HepG2 (cell line): Measurements from ENCODE around the gene FAP. TPM values are rescaled to one million over a fixed set of nuclear protein-coding genes. Genes with fewer than 3 reads are reported as not detected.

ENCODE experiments used
- ATAC-seq: fragments of 200-7000 bp; cut with Tn5 transposase; 3 replicates; pipeline ENCODE4 v1.9.1; 2020; ENCODE audit warnings: mild to moderate bottlenecking, moderate library complexity
- BruUV-seq: library from RNA; stranded (reverse); fragments of 400-500 nt; replicated peaks from 2 replicates; lab custom pipeline; 2021; lab: Mats Ljungman, UMichigan
- CTCF ChIA-PET: fragments of 300-600 bp; formaldehyde crosslinking; extraction: SDS; loops from one replicate; lab custom pipeline; 2021; ENCODE audit warnings: low total read pairs, inconsistent platforms, low intra/inter-chr PET ratio; lab: Yijun Ruan, JAX
- POLR2A ChIA-PET: fragments of 350-600 bp; sonication (Branson Sonifier 250); formaldehyde crosslinking; loops from one replicate; lab custom pipeline; 2020; ENCODE audit warnings: antibody characterized with exemption, inconsistent platforms; lab: Yijun Ruan, JAX
- DNase-seq: peaks from one replicate; pipeline ENCODE4 v3.0.0-alpha.2; 2015; ENCODE audit warnings: low spot score
- FAIRE-seq: peaks from 3 replicates; lab custom pipeline; 2011; peaks lifted over from hg19 to GRCh38; lab: Jason Lieb, UNC
- H2AFZ ChIP-seq: one replicate; pipeline ENCODE4 v1.6.1; 2011; ENCODE audit warnings: low read length, inconsistent platforms
- H3K27ac ChIP-seq: fragments of 300-600 bp; 3 replicates; pipeline ENCODE4 v1.8.0; 2011; ENCODE audit warnings: mixed run types, mild to moderate bottlenecking, mixed read lengths, low read length, inconsistent platforms; ENCODE audit not compliant: insufficient read depth; ENCODE audit errors: extremely low read length
- H3K27me3 ChIP-seq, 2 experiments: fragments of 200-600 bp in 1 of 2; 2 replicates in 1 of 2; 3 replicates in 1 of 2; pipeline versions ENCODE4 v1.6.0 to v1.8.0; 2011; ENCODE audit warnings: low read length in 2 of 2, mild to moderate bottlenecking in 2 of 2, moderate library complexity in 2 of 2, inconsistent platforms in 1 of 2; ENCODE audit not compliant: insufficient read depth in 2 of 2, control insufficient read depth in 1 of 2
- H3K36me3 ChIP-seq, 2 experiments: fragments of 200-600 bp in 1 of 2; replicated peaks in 1 of 2; 2 replicates in 1 of 2; 3 replicates in 1 of 2; pipeline versions ENCODE4 v1.5.1 to v1.8.0; 2011; ENCODE audit warnings: low read length in 2 of 2, inconsistent platforms in 1 of 2; ENCODE audit not compliant: insufficient read depth in 2 of 2, control insufficient read depth in 1 of 2
- H3K4me1 ChIP-seq: 2 replicates; pipeline ENCODE4 v1.5.1; 2012; ENCODE audit warnings: low read length, inconsistent platforms; ENCODE audit not compliant: insufficient read depth
- H3K4me2 ChIP-seq: 2 replicates; pipeline ENCODE4 v1.6.0; 2011; ENCODE audit warnings: low read depth, low read length, inconsistent platforms
- H3K4me3 ChIP-seq, 3 experiments: fragments of 200-600 bp in 1 of 3; sonication (generic), shearing (Covaris generic) in 1 of 3; replicated peaks in 1 of 3; 2 replicates each; pipeline ENCODE4 v1.5.1; 2011 to 2016; ENCODE audit warnings: low read length in 3 of 3, inconsistent platforms in 2 of 3, low read depth in 2 of 3, mild to moderate bottlenecking in 2 of 3, control low read depth in 1 of 3, mixed read lengths in 1 of 3; ENCODE audit not compliant: insufficient read depth in 1 of 3
- H3K79me2 ChIP-seq: one replicate; pipeline ENCODE4 v1.6.1; 2011; ENCODE audit warnings: low read length, inconsistent platforms; ENCODE audit not compliant: insufficient read depth
- H3K9ac ChIP-seq: 2 replicates; pipeline ENCODE4 v1.6.0; 2011; ENCODE audit warnings: mild to moderate bottlenecking, low read depth, low read length, inconsistent platforms; ENCODE audit not compliant: insufficient read depth
- H3K9me3 ChIP-seq: 2 replicates; pipeline ENCODE4 v1.5.1; 2012; ENCODE audit warnings: mild to moderate bottlenecking, low read length
- H4K20me1 ChIP-seq: 2 replicates; pipeline ENCODE4 v1.6.0; 2011; ENCODE audit warnings: inconsistent platforms, mild to moderate bottlenecking, low read length, moderate library complexity; ENCODE audit not compliant: insufficient read depth
- SOX13 ChIP-seq, 3 experiments: fragments of 450-650 bp in 1 of 3; sonication (generic) in 1 of 3; formaldehyde crosslinking in 1 of 3; IDR thresholded peaks in 2 of 3; conservative IDR thresholded peaks in 1 of 3; 2 replicates each; pipeline versions ENCODE4 v1.5.0 to v1.6.1; 2016 to 2020; ENCODE audit warnings: antibody characterized with exemption in 1 of 3, mild to moderate bottlenecking in 1 of 3, missing compliant biosample characterization in 1 of 3, missing genetic modification reagents in 1 of 3, moderate library complexity in 1 of 3
- ZBTB2 ChIP-seq: sonication (generic); formaldehyde crosslinking; IDR thresholded peaks from 2 replicates; pipeline ENCODE4 v1.8.0; 2022; ENCODE audit warnings: low read depth, missing genetic modification reagents
- ZFAT ChIP-seq: sonication (generic); formaldehyde crosslinking; conservative IDR thresholded peaks from 2 replicates; pipeline ENCODE4 v1.8.1; 2023; ENCODE audit warnings: missing genetic modification reagents, inconsistent platforms
- ZNF275 ChIP-seq: sonication (generic); formaldehyde crosslinking; IDR thresholded peaks from 2 replicates; pipeline ENCODE4 v1.8.0; 2022; ENCODE audit warnings: missing genetic modification reagents, mild to moderate bottlenecking, inconsistent platforms, borderline replicate concordance
- ZNF431 ChIP-seq: sonication (generic); formaldehyde crosslinking; IDR thresholded peaks from 2 replicates; pipeline ENCODE4 v1.9.0; 2022; ENCODE audit warnings: missing genetic modification reagents, low read depth, mild to moderate bottlenecking, borderline replicate concordance
- WGBS: methylation state at CpG from one replicate; pipeline ENCODE4 v1.1.6; 2017; ENCODE audit warnings: low lambda C conversion rate; 5-methylcytosine and 5-hydroxymethylcytosine counted together
- in situ Hi-C: cut with HindIII; loops from 2 replicates; pipeline ENCODE4 v1.10.0; 2017; ENCODE audit warnings: low pct_unique_long_range_greater_than_20kb; ENCODE audit not compliant: extremely low pct_ligation_motif_present
- intact Hi-C: fragments of 100-400 bp; cut with micrococcal nuclease; formaldehyde crosslinking; loops from one replicate; pipeline ENCODE4 v1.10.0; 2022; ENCODE audit not compliant: unreplicated experiment
- polyA plus RNA-seq, 8 experiments: library from polyadenylated mRNA; depleted of rRNA in 3 of 8; stranded (reverse) in 7 of 8; unstranded in 1 of 8; fragments of >200 nt; fragmentation: Illumina TruSeq in 4 of 8; extraction: Trizol in 4 of 8; gene quantifications; 2 replicates each; pipeline versions ENCODE4 v1.2.1 to v1.2.3, GENCODE V29; 2011 to 2016; ENCODE audit warnings: low read depth in 4 of 8, missing spikeins in 1 of 8, mixed read lengths in 1 of 8; ENCODE audit not compliant: insufficient read depth in 1 of 8
- total RNA-seq, 5 experiments: library from RNA; depleted of rRNA; stranded (reverse); fragments of >200 nt; fragmentation: Illumina TruSeq; extraction: Trizol; gene quantifications; 2 replicates each; pipeline ENCODE4 v1.2.3, GENCODE V29; 2016; ENCODE audit warnings: low read depth in 1 of 5

Gene FAP
- total and polyA plus RNA-seq, 2 of the 13 experiments (the other 11 are each of a cell fraction or from before 2014, with no cell fraction given) = not detected

GRCh38 chr2:162257425-162257824, 14.2 kb upstream of the FAP start:
- Histone ChIP-seq H3K4me3 (no peak overlapping the region), H3K79me2 (no peaks in the 10 kb centered on the region), H3K4me1 (no peaks in the 10 kb centered on the region), H4K20me1 (no peaks in the 10 kb centered on the region), H3K36me3 (no peaks in the 10 kb centered on the region), H3K27me3 (no peaks in the 10 kb centered on the region), H2AFZ (no peak overlapping the region), H3K9me3 (no peaks in the 10 kb centered on the region), H3K9ac (no peak overlapping the region), H3K27ac (no peak overlapping the region), H3K4me2 (no peak overlapping the region)
- no TSS peak for BruUV-seq
- in situ Hi-C loops = no loop called here
- FAIRE-seq (no peak), ATAC-seq (no peak), DNase-seq (no peak)
- CTCF ChIA-PET = no interaction called here
- intact Hi-C loops = no loop called here
- POLR2A ChIA-PET = no interaction called here
- TF ChIP-seq SOX13 (IDR thresholded peaks at IDR 0.05) (no peak), SOX13 (CRISPR knock-in tag; conservative IDR thresholded peaks at IDR 0.05 in 1 of 2, IDR thresholded peaks at IDR 0.05 in 1 of 2) (no peak), ZBTB2 (CRISPR knock-in tag) (no peak), ZNF431 (CRISPR knock-in tag) (no peak), ZFAT (CRISPR knock-in tag) (no peak), ZNF275 (CRISPR knock-in tag) (no peak)
- 0% methylated on average over 1 of the region's 1 CpG for WGBS
